GM12875 (cell line): ENCODE results near the gene ATG12.

Experiments
- H3K4me3 ChIP-seq: one replicate; pipeline ENCODE4 v1.5.1; 2011; ENCODE audit warnings: low read depth, low read length, control low read depth
- CTCF ChIP-seq: IDR thresholded peaks from 2 replicates; pipeline ENCODE4 v1.5.1; 2011; ENCODE audit warnings: low read depth, mild to moderate bottlenecking, control low read depth, inconsistent platforms, low read length, moderate library complexity, borderline replicate concordance; ENCODE audit not compliant: insufficient read depth

Gene ATG12

GRCh38 chr5:115869256-115869795 lies 28.0 kb upstream of the ATG12 start:
- no peak for TF ChIP-seq CTCF
- no peak overlapping the region for H3K4me3 ChIP-seq

- H3K4me3 ChIP-seq = no peak overlapping the region
- no peak for TF ChIP-seq CTCF
These were observed 18.0 kb upstream of the ATG12 start for GRCh38 chr5:115859378-115859777.

- TF ChIP-seq CTCF = no peak
- no peak overlapping the region for H3K4me3 ChIP-seq
These were observed 17.0 kb upstream of the ATG12 start for GRCh38 chr5:115858396-115858795.

GRCh38 chr5:115857626-115858349 lies 16.4 kb upstream of the ATG12 start:
- TF ChIP-seq CTCF = no peak
- no peak overlapping the region for H3K4me3 ChIP-seq

- TF ChIP-seq CTCF = no peak
- no peak overlapping the region for H3K4me3 ChIP-seq
These were observed 15.7 kb upstream of the ATG12 start for GRCh38 chr5:115857057-115857479.

GRCh38 chr5:115855959-115856358 lies 14.6 kb upstream of the ATG12 start:
- no peak for TF ChIP-seq CTCF
- H3K4me3 ChIP-seq = no peak overlapping the region

- no peak overlapping the region for H3K4me3 ChIP-seq
- no peak for TF ChIP-seq CTCF
These were observed 12.8 kb upstream of the ATG12 start for GRCh38 chr5:115854139-115854538.
